A549 (cell line): ENCODE measurements around the gene CORO2B. TPM values are rescaled to one million over a fixed set of nuclear protein-coding genes. Genes with fewer than 3 reads are reported as not detected.

Experiments
- ATAC-seq, 2 experiments: fragments of 200-7000 bp in 1 of 2; fragments of >200 bp in 1 of 2; cut with Nextera tagmentation in 1 of 2; cut with Tn5 transposase in 1 of 2; 3 replicates each; pipeline versions ENCODE4 v1.8.0 to v1.9.1; 2018 to 2020; ENCODE audit warnings: mild to moderate bottlenecking in 1 of 2, moderate library complexity in 1 of 2
- CTCF ChIA-PET: fragments of 300-600 bp; sonication (Branson Sonifier 250); formaldehyde crosslinking; extraction: SDS; loops from one replicate; lab custom pipeline; 2021; ENCODE audit warnings: antibody characterized with exemption, inconsistent platforms; lab: Yijun Ruan, JAX
- POLR2A ChIA-PET: fragments of 350-600 bp; formaldehyde crosslinking; extraction: SDS; loops from one replicate; lab custom pipeline; 2021; ENCODE audit warnings: antibody characterized with exemption, inconsistent platforms; lab: Yijun Ruan, JAX
- DNase-seq, 2 experiments: peaks; one replicate each; pipeline versions ENCODE4 v3.0.0 to v3.0.0-alpha.2; 2011 to 2016; ENCODE audit warnings: low read depth in 1 of 2, low spot score in 1 of 2
- FAIRE-seq: peaks from 2 replicates; lab custom pipeline; 2011; peaks lifted over from hg19 to GRCh38; lab: Jason Lieb, UNC
- H3K27ac ChIP-seq, 2 experiments: fragments of >200 bp; sonication (Bioruptor Twin); formaldehyde crosslinking; 3 replicates each; pipeline ENCODE4 v1.5.1; 2016 to 2017
- H3K4me1 ChIP-seq: fragments of >200 bp; sonication (Bioruptor Twin); formaldehyde crosslinking; 3 replicates; pipeline ENCODE4 v1.6.1; 2016
- H3K4me2 ChIP-seq: fragments of >200 bp; sonication (Bioruptor Twin); formaldehyde crosslinking; 3 replicates; pipeline ENCODE4 v1.6.1; 2016
- H3K4me3 ChIP-seq: fragments of >200 bp; sonication (Bioruptor Twin); formaldehyde crosslinking; 3 replicates; pipeline ENCODE4 v1.5.1; 2016
- H3K9me3 ChIP-seq: fragments of >200 bp; sonication (Bioruptor Twin); formaldehyde crosslinking; 3 replicates; pipeline ENCODE4 v1.6.1; 2016
- CHD4 ChIP-seq: fragments of 200-600 bp; sonication (generic); IDR thresholded peaks from 2 replicates; pipeline ENCODE4 v1.6.1; 2016; ENCODE audit warnings: antibody characterized with exemption, mild to moderate bottlenecking, borderline replicate concordance
- E2F6 ChIP-seq: IDR thresholded peaks from 2 replicates; pipeline ENCODE4 v1.6.1; 2012; ENCODE audit warnings: low read depth, borderline replicate concordance
- EHMT2 ChIP-seq: fragments of 200-600 bp; sonication (generic); IDR thresholded peaks from 2 replicates; pipeline ENCODE4 v1.6.1; 2016; ENCODE audit warnings: antibody characterized with exemption, low read depth, mild to moderate bottlenecking, moderate library complexity
- ELK1 ChIP-seq: fragments of 150-350 bp; IDR thresholded peaks from 2 replicates; pipeline ENCODE4 v1.6.1; 2014; ENCODE audit warnings: low read depth, mild to moderate bottlenecking, low read length
- ESRRA ChIP-seq: fragments of 150-350 bp; IDR thresholded peaks from 2 replicates; pipeline ENCODE4 v1.6.1; 2014; ENCODE audit warnings: mild to moderate bottlenecking, low read length, borderline replicate concordance
- FOSB ChIP-seq: fragments of 250-450 bp; sonication (Bioruptor Pico); IDR thresholded peaks from 2 replicates; pipeline ENCODE4 v1.5.0; 2020; ENCODE audit warnings: mild to moderate bottlenecking, moderate library complexity
- FOSL2 ChIP-seq, 2 experiments: fragments of 450-650 bp in 1 of 2; fragments of >200 bp in 1 of 2; sonication (Bioruptor Twin) in 1 of 2; formaldehyde crosslinking; IDR thresholded peaks; 2 replicates each; pipeline versions ENCODE4 v1.5.0 to v1.6.1; 2016 to 2020; ENCODE audit warnings: mild to moderate bottlenecking in 1 of 2, moderate library complexity in 1 of 2
- HDAC2 ChIP-seq: fragments of 200-600 bp; sonication (generic); IDR thresholded peaks from 2 replicates; pipeline ENCODE4 v1.6.1; 2016
- HEYL ChIP-seq: fragments of 250-450 bp; sonication (Bioruptor Pico); IDR thresholded peaks from 2 replicates; pipeline ENCODE4 v1.8.0; 2021; ENCODE audit warnings: mild to moderate bottlenecking, moderate library complexity
- HOXA7 ChIP-seq: fragments of 250-450 bp; sonication (Bioruptor Pico); IDR thresholded peaks from 2 replicates; pipeline ENCODE4 v1.5.0; 2020; ENCODE audit warnings: mild to moderate bottlenecking, moderate library complexity
- HOXB13 ChIP-seq: fragments of 250-450 bp; sonication (Bioruptor Pico); IDR thresholded peaks from 2 replicates; pipeline ENCODE4 v1.5.0; 2020; ENCODE audit warnings: low read depth, mild to moderate bottlenecking, moderate library complexity
- HOXB5 ChIP-seq: fragments of 250-450 bp; sonication (Bioruptor Pico); IDR thresholded peaks from 2 replicates; pipeline ENCODE4 v1.5.0; 2020; ENCODE audit warnings: mild to moderate bottlenecking, moderate library complexity
- JUN ChIP-seq, 2 experiments: fragments of >200 bp; sonication (Bioruptor Twin); formaldehyde crosslinking; IDR thresholded peaks; 2 replicates in 1 of 2; 3 replicates in 1 of 2; pipeline ENCODE4 v1.6.1; 2016 to 2017
- JUNB ChIP-seq: fragments of >200 bp; sonication (Bioruptor Twin); formaldehyde crosslinking; IDR thresholded peaks from 2 replicates; pipeline ENCODE4 v1.6.1; 2016
- KDM1A ChIP-seq: fragments of 200-600 bp; sonication (generic); IDR thresholded peaks from 2 replicates; pipeline ENCODE4 v1.6.1; 2016; ENCODE audit warnings: low read depth, mild to moderate bottlenecking
- KDM5A ChIP-seq: fragments of 200-600 bp; sonication (generic); IDR thresholded peaks from 2 replicates; pipeline ENCODE4 v1.6.1; 2016; ENCODE audit warnings: antibody characterized with exemption, mild to moderate bottlenecking
- MYC ChIP-seq: IDR thresholded peaks from 2 replicates; pipeline ENCODE4 v1.6.1; 2012; ENCODE audit warnings: mild to moderate bottlenecking, inconsistent platforms, low read length, improper control_type of control experiment, borderline replicate concordance
- NFE2L2 ChIP-seq: fragments of 150-350 bp; conservative IDR thresholded peaks from 2 replicates; pipeline ENCODE4 v1.6.1; 2014; ENCODE audit warnings: low read length
- NPAS2 ChIP-seq: fragments of 250-450 bp; sonication (Bioruptor Pico); IDR thresholded peaks from 2 replicates; pipeline ENCODE4 v1.8.0; 2022; ENCODE audit warnings: mild to moderate bottlenecking, moderate library complexity, borderline replicate concordance
- NR3C1 ChIP-seq: fragments of >200 bp; sonication (Bioruptor Twin); formaldehyde crosslinking; IDR thresholded peaks from 3 replicates; pipeline ENCODE4 v1.6.1; 2017
- PHF8 ChIP-seq: fragments of 200-600 bp; sonication (generic); IDR thresholded peaks from 2 replicates; pipeline ENCODE4 v1.6.1; 2016; ENCODE audit warnings: low read depth, mild to moderate bottlenecking, antibody characterized with exemption, moderate library complexity, borderline replicate concordance
- POLR2AphosphoS2 ChIP-seq: conservative IDR thresholded peaks from 2 replicates; pipeline ENCODE4 v1.6.1; 2012; ENCODE audit warnings: low read length, improper control_type of control experiment, inconsistent platforms
- RAD21 ChIP-seq, 2 experiments: fragments of >200 bp in 1 of 2; sonication (Bioruptor Twin) in 1 of 2; formaldehyde crosslinking in 1 of 2; IDR thresholded peaks in 1 of 2; conservative IDR thresholded peaks in 1 of 2; 2 replicates in 1 of 2; 3 replicates in 1 of 2; pipeline ENCODE4 v1.6.1; 2012 to 2018; ENCODE audit warnings: inconsistent platforms in 1 of 2
- RCOR1 ChIP-seq: fragments of 150-350 bp; IDR thresholded peaks from 2 replicates; pipeline ENCODE4 v1.6.1; 2014; ENCODE audit warnings: antibody characterized with exemption, low read length, low read depth
- ZFP36 ChIP-seq: fragments of 450-650 bp; IDR thresholded peaks from 2 replicates; pipeline ENCODE4 v1.6.1; 2014; ENCODE audit warnings: borderline replicate concordance; ENCODE audit not compliant: partially characterized antibody
- ZSCAN20 ChIP-seq: fragments of 250-450 bp; sonication (Bioruptor Pico); IDR thresholded peaks from 2 replicates; pipeline ENCODE4 v1.8.0; 2022; ENCODE audit warnings: mild to moderate bottlenecking, moderate library complexity
- WGBS: methylation state at CpG from one replicate; pipeline ENCODE4 v1.1.6; 2017; ENCODE audit errors: missing lambda C conversion rate; 5-methylcytosine and 5-hydroxymethylcytosine counted together
- polyA plus RNA-seq, 4 experiments: library from polyadenylated mRNA; depleted of rRNA in 3 of 4; stranded (reverse); fragments of >200 nt; fragmentation: RNase III in 1 of 4; extraction: RNeasy Plus Mini Kit Qiagen cat#74134 plus additional on column Dnase treatment in 1 of 4; gene quantifications; 2 replicates in 3 of 4; 3 replicates in 1 of 4; pipeline ENCODE4 v1.2.3, GENCODE V29; 2011 to 2017
- TF ChIP-seq, protein P1 (sequence below): fragments of >200 bp; sonication (Bioruptor Twin); formaldehyde crosslinking; IDR thresholded peaks from 3 replicates; pipeline ENCODE4 v1.5.1; 2016
- TF ChIP-seq, protein P2 (sequence below): IDR thresholded peaks from 2 replicates; pipeline ENCODE4 v1.6.1; 2012
- TF ChIP-seq, protein P3 (sequence below): fragments of 250-450 bp; sonication (Bioruptor Pico); IDR thresholded peaks from 2 replicates; pipeline ENCODE4 v1.5.0; 2021; ENCODE audit warnings: mild to moderate bottlenecking, moderate library complexity, borderline replicate concordance
- TF ChIP-seq, protein P4 (sequence below): fragments of >200 bp; sonication (Bioruptor Twin); formaldehyde crosslinking; IDR thresholded peaks from 2 replicates; pipeline ENCODE4 v1.6.1; 2016

CORO2B gene
- polyA plus RNA-seq, 2 of the 4 experiments (the other 2 are of a cell fraction): 2.0 to 2.3 TPM

DNA sequence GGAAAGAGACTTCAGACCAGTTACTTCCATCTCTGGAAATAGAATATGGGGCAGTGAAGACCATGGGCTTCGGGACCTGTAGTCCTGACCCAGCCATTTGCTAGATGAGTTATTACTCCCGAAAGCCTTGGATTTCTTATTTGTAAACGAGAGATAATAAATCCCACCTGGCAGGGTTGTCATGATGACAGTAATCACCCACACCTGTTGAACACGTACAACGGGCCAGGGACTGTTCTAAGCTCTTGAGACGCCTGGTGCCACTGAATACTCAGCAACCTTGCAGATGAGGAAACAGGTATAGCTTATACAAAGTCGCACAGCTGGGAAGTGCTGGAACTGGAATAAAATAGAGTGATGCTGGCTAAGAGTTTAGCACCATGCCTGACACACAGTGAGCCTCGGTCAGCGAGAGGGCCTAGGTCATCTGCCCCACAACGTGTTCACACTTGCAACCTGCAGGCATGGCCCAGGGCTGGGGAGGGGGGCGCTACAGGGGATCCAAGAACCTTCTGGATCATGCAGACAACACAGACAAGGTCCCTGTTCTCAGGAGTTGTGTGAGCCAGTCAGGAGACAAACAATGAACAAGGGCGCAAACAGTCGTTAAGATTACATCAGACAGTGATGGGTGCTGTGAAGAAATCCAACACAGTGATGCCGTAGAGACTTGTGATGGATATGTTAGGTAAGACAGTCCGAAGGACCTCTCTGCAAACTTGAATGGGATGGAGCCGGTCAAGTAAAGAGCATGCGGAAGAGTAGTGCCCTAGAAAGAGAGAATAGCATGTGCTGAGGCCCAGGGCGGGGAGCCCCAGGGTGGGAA, 89.2 kb downstream of the CORO2B start:
- no peak for FAIRE-seq
- CTCF ChIA-PET: interaction anchor here (0.7 to 22.7 kb wide), 8 partner anchors 8 to 361 kb away, joined by 3 to 452 read pairs (median 16); no protein-coding TSS in a partner anchor
- H3K9me3 ChIP-seq: 0 out of 3 replicates have a peak, but pooled peaks cover 5% of the 10 kb centered on the region
- TF ChIP-seq HEYL (CRISPR knock-in tag): no peak
- TF ChIP-seq JUN (IDR thresholded peaks at IDR 0.05): no peak
- TF ChIP-seq NPAS2 (CRISPR knock-in tag): no peak
- no peak for TF ChIP-seq HOXB13
- no peak for TF ChIP-seq PHF8
- no peak for TF ChIP-seq RCOR1
- TF ChIP-seq ZSCAN20 (CRISPR knock-in tag): no peak
- no peak for TF ChIP-seq ESRRA
- TF ChIP-seq POLR2AphosphoS2: no peak
- TF ChIP-seq MYC: no peak
- no peak for TF ChIP-seq HDAC2
- no peak for TF ChIP-seq CHD4
- no peak for TF ChIP-seq ELK1
- TF ChIP-seq, protein P1, sequence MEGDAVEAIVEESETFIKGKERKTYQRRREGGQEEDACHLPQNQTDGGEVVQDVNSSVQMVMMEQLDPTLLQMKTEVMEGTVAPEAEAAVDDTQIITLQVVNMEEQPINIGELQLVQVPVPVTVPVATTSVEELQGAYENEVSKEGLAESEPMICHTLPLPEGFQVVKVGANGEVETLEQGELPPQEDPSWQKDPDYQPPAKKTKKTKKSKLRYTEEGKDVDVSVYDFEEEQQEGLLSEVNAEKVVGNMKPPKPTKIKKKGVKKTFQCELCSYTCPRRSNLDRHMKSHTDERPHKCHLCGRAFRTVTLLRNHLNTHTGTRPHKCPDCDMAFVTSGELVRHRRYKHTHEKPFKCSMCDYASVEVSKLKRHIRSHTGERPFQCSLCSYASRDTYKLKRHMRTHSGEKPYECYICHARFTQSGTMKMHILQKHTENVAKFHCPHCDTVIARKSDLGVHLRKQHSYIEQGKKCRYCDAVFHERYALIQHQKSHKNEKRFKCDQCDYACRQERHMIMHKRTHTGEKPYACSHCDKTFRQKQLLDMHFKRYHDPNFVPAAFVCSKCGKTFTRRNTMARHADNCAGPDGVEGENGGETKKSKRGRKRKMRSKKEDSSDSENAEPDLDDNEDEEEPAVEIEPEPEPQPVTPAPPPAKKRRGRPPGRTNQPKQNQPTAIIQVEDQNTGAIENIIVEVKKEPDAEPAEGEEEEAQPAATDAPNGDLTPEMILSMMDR: no peak
- WGBS: 78% methylated on average over 18 of the region's 18 CpGs
- DNase-seq: no peak
- POLR2A ChIA-PET: no interaction called here
- no peak overlapping the region for H3K4me3 ChIP-seq
- H3K27ac ChIP-seq: no peak overlapping the region
- no peak for ATAC-seq
- H3K4me2 ChIP-seq: no peak overlapping the region
- no peaks in the 10 kb centered on the region for H3K4me1 ChIP-seq

DNA sequence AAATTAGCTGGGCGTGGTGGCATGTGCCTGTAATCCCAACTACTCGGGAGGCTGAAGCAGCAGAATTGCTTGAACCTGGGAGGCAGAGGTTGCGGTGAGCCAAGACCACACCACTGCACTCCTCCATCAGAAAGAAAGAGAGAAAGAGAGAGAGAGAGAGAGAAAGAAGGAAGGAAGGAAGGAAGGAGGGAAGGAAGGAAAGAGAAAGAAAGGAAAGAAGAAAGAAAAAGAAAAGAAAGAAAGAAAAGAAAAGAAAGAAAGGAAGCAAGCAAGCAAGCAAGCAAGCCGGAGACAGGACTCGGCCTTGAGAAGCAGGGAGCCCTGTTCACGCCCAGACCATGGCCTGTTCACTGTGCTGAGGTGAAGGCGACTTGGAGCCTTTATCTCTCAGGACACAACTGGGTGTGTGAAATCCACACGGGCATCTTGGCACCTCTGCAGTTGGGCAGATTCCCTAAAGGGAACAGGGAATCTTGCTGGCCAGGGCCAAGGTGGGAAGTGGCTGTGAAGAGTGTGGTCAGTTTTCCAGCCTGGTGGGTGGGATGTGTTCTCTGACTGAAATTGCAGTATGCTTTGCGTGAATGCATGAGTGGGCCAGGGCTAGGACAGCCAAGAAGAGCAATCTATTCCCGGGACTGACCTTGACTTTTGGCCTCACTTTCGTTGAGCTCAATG, 90.3 kb downstream of the CORO2B start:
- ATAC-seq (no peak), FAIRE-seq (no peak), DNase-seq (no peak)
- Histone ChIP-seq H3K9me3 (no peaks in the 10 kb centered on the region), H3K27ac (no peak overlapping the region), H3K4me3 (no peak overlapping the region), H3K4me2 (no peak overlapping the region), H3K4me1 (no peaks in the 10 kb centered on the region)
- ChIA-PET CTCF (interaction anchor here (2.3 to 22.7 kb wide), 6 partner anchors 7 to 364 kb away, joined by 11 to 452 read pairs (median 194); no protein-coding TSS in a partner anchor), POLR2A (no interaction called here)
- WGBS: 61% methylated on average over 11 of the region's 11 CpGs
- no peak for TF ChIP-seq MYC
- no peak for TF ChIP-seq KDM5A
- no peak for TF ChIP-seq ZFP36
- no peak for TF ChIP-seq HOXB5 (CRISPR knock-in tag)
- no peak for TF ChIP-seq EHMT2
- TF ChIP-seq RAD21 (conservative IDR thresholded peaks at IDR 0.05 in 1 of 2, IDR thresholded peaks at IDR 0.05 in 1 of 2): no peak
- TF ChIP-seq, protein P2, sequence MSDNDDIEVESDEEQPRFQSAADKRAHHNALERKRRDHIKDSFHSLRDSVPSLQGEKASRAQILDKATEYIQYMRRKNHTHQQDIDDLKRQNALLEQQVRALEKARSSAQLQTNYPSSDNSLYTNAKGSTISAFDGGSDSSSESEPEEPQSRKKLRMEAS: no peak
- TF ChIP-seq JUNB: no peak
- TF ChIP-seq, protein P3, sequence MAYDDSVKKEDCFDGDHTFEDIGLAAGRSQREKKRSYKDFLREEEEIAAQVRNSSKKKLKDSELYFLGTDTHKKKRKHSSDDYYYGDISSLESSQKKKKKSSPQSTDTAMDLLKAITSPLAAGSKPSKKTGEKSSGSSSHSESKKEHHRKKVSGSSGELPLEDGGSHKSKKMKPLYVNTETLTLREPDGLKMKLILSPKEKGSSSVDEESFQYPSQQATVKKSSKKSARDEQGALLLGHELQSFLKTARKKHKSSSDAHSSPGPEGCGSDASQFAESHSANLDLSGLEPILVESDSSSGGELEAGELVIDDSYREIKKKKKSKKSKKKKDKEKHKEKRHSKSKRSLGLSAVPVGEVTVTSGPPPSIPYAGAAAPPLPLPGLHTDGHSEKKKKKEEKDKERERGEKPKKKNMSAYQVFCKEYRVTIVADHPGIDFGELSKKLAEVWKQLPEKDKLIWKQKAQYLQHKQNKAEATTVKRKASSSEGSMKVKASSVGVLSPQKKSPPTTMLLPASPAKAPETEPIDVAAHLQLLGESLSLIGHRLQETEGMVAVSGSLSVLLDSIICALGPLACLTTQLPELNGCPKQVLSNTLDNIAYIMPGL (CRISPR knock-in tag): no peak
- TF ChIP-seq CHD4: no peak
- TF ChIP-seq NR3C1: no peak
- TF ChIP-seq HEYL (CRISPR knock-in tag): no peak
- no peak for TF ChIP-seq FOSL2 (IDR thresholded peaks at IDR 0.05)
- TF ChIP-seq FOSL2 (CRISPR knock-in tag; IDR thresholded peaks at IDR 0.05): no peak
- TF ChIP-seq E2F6: no peak
- no peak for TF ChIP-seq FOSB (CRISPR knock-in tag)
- TF ChIP-seq KDM1A: no peak
- TF ChIP-seq, protein P4, sequence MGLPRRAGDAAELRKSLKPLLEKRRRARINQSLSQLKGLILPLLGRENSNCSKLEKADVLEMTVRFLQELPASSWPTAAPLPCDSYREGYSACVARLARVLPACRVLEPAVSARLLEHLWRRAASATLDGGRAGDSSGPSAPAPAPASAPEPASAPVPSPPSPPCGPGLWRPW: no peak
- no peak for TF ChIP-seq HOXA7 (CRISPR knock-in tag)
- TF ChIP-seq NFE2L2: no peak
